Kidney (tissue), 14 donors: ENCODE measurements around the gene RAB25. TPM values are rescaled to one million over a fixed set of nuclear protein-coding genes. Genes with fewer than 3 reads are reported as not detected.

ENCODE experiments used
- DNase-seq, 5 donors: peaks; one replicate each; pipeline ENCODE4 v3.0.0-alpha.2; 2013 to 2020
- FAIRE-seq: peaks from 2 replicates; lab custom pipeline; 2012; peaks lifted over from hg19 to GRCh38; lab: Jason Lieb, UNC
- H3K27ac ChIP-seq, 2 donors: one replicate each; pipeline ENCODE4 v1.7.0; 2013; ENCODE audit warnings: low read depth in 2 of 2, low read length in 2 of 2, inconsistent platforms in 1 of 2
- H3K27me3 ChIP-seq: one replicate; pipeline ENCODE4 v1.7.1; 2013; ENCODE audit warnings: low read length, inconsistent platforms; ENCODE audit not compliant: control insufficient read depth, insufficient read depth
- H3K36me3 ChIP-seq, 3 donors: one replicate each; pipeline versions ENCODE4 v1.7.0 to v1.7.1; 2013; ENCODE audit warnings: low read length in 3 of 3, control low read depth in 1 of 3, inconsistent platforms in 1 of 3; ENCODE audit not compliant: insufficient read depth in 3 of 3, control insufficient read depth in 2 of 3
- H3K4me1 ChIP-seq, 3 donors: one replicate each; pipeline versions ENCODE4 v1.7.0 to v1.7.1; 2013; ENCODE audit warnings: low read length in 3 of 3, inconsistent platforms in 1 of 3, low read depth in 1 of 3; ENCODE audit not compliant: control insufficient read depth in 2 of 3, insufficient read depth in 2 of 3
- H3K4me3 ChIP-seq, 3 donors: one replicate each; pipeline versions ENCODE4 v1.7.0 to v1.8.1; 2013; ENCODE audit warnings: low read length in 3 of 3, control low read depth in 1 of 3, inconsistent platforms in 1 of 3
- H3K9ac ChIP-seq, 3 donors: one replicate each; pipeline versions ENCODE4 v1.7.0 to v1.7.1; 2013; ENCODE audit warnings: low read length in 3 of 3, control low read depth in 1 of 3, inconsistent platforms in 1 of 3
- H3K9me3 ChIP-seq, 3 donors: one replicate each; pipeline versions ENCODE4 v1.7.0 to v1.7.1; 2013; ENCODE audit warnings: low read length in 3 of 3, control low read depth in 1 of 3, inconsistent platforms in 1 of 3; ENCODE audit not compliant: control insufficient read depth in 2 of 3, insufficient read depth in 1 of 3
- intact Hi-C: fragments of 100-400 bp; cut with DNase I; formaldehyde crosslinking; loops from one replicate; pipeline ENCODE4 v1.11.1; 2022
- polyA plus RNA-seq: library from polyadenylated mRNA; stranded (reverse); fragments of 350-450 nt; fragmentation: Illumina TruSeq; extraction: RNeasy Lipid Tissue Mini Kit (QIAGEN cat#74804); gene quantifications from one replicate; pipeline ENCODE4 v1.2.3, GENCODE V29; 2014; ENCODE audit warnings: low read depth, low replicate concordance; ENCODE audit not compliant: insufficient read depth
- total RNA-seq: library from RNA; stranded (reverse); fragmentation: NEBNext Ultra II Directional; extraction: Animal tissue kit (Norgen Biotek cat#: 25700); gene quantifications from one replicate; pipeline ENCODE4 v1.2.1, GENCODE V29; 2021
- TF ChIP-seq, protein P1 (sequence below): IDR thresholded peaks from 3 replicates; pipeline ENCODE4 v1.5.1; 2012; ENCODE audit warnings: mild to moderate bottlenecking, moderate library complexity, borderline replicate concordance; ENCODE audit not compliant: insufficient read depth; ENCODE audit errors: extremely low read depth
- donor health status: control.
- donor health status: control.
- donor health status: control.
- donor health status: control.
- donor health status: control.
- donor health status: DM: yes; HTN: yes; CAD: no.
- donor health status: Normal renal cell carcinoma (clear cell type).

Gene RAB25
- total and polyA plus RNA-seq, 2 donors from 2014 or later, result 51.4 to 73.0 TPM

DNA sequence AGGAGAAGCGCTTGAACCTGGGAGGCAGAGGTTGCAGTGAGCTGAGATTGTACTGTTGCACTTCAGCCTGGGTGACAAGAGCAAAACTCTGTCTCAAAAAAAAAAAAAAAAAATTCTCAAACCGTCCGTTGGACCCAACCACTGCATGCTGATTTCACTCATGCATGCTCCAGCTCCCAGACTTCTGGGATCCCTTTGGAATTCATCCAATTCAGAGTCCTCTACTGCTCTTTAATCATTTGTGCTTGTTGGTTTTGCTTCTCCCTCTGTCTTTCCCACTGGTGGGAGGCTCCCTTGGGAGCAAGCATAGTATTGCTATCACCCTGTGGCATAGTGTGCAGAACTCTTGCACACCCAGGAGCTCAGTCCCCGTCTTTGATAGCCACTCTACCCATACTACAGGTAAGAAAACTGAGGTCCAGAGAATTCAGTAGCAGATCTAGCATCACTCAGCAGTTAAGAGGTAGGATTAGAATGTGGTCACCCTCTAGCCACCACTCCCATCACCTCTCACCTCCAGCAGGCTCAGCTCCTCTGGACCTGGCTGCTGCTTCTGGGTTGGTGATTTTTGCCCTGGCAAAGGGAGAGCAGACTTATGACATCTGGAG, 50.5 kb downstream of the RAB25 start:
- FAIRE-seq, result no peak
- Histone ChIP-seq H3K27ac (no peak overlapping the region), H3K9me3 (no peaks in the 10 kb centered on the region), H3K4me3 (no peak overlapping the region), H3K9ac (no peak overlapping the region), H3K4me1 (peaks cover 0 to 8% (median 7%) of the 10 kb centered on the region in 3 donors), H3K27me3 (no peaks in the 10 kb centered on the region), H3K36me3 (no peaks in the 10 kb centered on the region)
- intact Hi-C loops, result no loop called here
- TF ChIP-seq, protein P1, sequence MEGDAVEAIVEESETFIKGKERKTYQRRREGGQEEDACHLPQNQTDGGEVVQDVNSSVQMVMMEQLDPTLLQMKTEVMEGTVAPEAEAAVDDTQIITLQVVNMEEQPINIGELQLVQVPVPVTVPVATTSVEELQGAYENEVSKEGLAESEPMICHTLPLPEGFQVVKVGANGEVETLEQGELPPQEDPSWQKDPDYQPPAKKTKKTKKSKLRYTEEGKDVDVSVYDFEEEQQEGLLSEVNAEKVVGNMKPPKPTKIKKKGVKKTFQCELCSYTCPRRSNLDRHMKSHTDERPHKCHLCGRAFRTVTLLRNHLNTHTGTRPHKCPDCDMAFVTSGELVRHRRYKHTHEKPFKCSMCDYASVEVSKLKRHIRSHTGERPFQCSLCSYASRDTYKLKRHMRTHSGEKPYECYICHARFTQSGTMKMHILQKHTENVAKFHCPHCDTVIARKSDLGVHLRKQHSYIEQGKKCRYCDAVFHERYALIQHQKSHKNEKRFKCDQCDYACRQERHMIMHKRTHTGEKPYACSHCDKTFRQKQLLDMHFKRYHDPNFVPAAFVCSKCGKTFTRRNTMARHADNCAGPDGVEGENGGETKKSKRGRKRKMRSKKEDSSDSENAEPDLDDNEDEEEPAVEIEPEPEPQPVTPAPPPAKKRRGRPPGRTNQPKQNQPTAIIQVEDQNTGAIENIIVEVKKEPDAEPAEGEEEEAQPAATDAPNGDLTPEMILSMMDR, result no peak
- DNase-seq, result peak in 1 of 5 donors; percentile 23

- Histone ChIP-seq H3K27ac (no peak overlapping the region), H3K4me1 (peaks cover 0 to 10% (median 7%) of the 10 kb centered on the region in 3 donors), H3K9ac (no peak overlapping the region), H3K4me3 (no peak overlapping the region), H3K9me3 (no peaks in the 10 kb centered on the region), H3K36me3 (no peaks in the 10 kb centered on the region), H3K27me3 (no peaks in the 10 kb centered on the region)
- no peak for FAIRE-seq
- intact Hi-C loops, result no loop called here
- TF ChIP-seq, protein P1, result no peak
- no peak for DNase-seq
These were observed 51.5 kb downstream of the RAB25 start for GRCh38 chr1:156112276-156113137.

- intact Hi-C loops, result no loop called here
- Histone ChIP-seq H3K4me1 (peaks cover 0 to 18% (median 9%) of the 10 kb centered on the region in 3 donors), H3K9me3 (no peaks in the 10 kb centered on the region), H3K4me3 (no peak overlapping the region), H3K27me3 (no peaks in the 10 kb centered on the region), H3K27ac (peak overlapping the region; percentile 26 to 59), H3K9ac (no peak overlapping the region), H3K36me3 (no peaks in the 10 kb centered on the region)
- TF ChIP-seq, protein P1, result no peak
- FAIRE-seq, result no peak
- DNase-seq, result peak in 1 of 5 donors; percentile 29
These were observed 52.5 kb downstream of the RAB25 start for GRCh38 chr1:156113282-156113950.
